HG02642 (cell line): Measurements from ENCODE around the gene BSND.
"Not testable (repeated sequence)": the region's sequence is repeated elsewhere in the genome, so short reads cannot be mapped to it uniquely, and the experiment has no call there.

Experiments used
- ATAC-seq: cut with Tn5 transposase; IDR thresholded peaks from one replicate; pipeline ENCODE4 v1.9.1; 2021; ENCODE audit warnings: mild to moderate bottlenecking; ENCODE audit not compliant: unreplicated experiment, poor library complexity

BSND gene

GRCh38 chr1:54998677-54999076 is at the start of gene BSND:
BSND (plus strand) TSS chr1:54998933; CDS start chr1:54999187, 254 bp downstream.
- no peak for ATAC-seq

GRCh38 chr1:54949053-54949452 is 49.7 kb upstream of the BSND start:
- ATAC-seq = no peak

- no peak for ATAC-seq
Measured at GRCh38 chr1:54950006-54950368, 48.7 kb upstream of the BSND start.

- ATAC-seq = no peak
Measured at GRCh38 chr1:54950369-54951163, 48.2 kb upstream of the BSND start.

- no peak for ATAC-seq
Measured at GRCh38 chr1:54951810-54952226, 46.9 kb upstream of the BSND start.

DNA sequence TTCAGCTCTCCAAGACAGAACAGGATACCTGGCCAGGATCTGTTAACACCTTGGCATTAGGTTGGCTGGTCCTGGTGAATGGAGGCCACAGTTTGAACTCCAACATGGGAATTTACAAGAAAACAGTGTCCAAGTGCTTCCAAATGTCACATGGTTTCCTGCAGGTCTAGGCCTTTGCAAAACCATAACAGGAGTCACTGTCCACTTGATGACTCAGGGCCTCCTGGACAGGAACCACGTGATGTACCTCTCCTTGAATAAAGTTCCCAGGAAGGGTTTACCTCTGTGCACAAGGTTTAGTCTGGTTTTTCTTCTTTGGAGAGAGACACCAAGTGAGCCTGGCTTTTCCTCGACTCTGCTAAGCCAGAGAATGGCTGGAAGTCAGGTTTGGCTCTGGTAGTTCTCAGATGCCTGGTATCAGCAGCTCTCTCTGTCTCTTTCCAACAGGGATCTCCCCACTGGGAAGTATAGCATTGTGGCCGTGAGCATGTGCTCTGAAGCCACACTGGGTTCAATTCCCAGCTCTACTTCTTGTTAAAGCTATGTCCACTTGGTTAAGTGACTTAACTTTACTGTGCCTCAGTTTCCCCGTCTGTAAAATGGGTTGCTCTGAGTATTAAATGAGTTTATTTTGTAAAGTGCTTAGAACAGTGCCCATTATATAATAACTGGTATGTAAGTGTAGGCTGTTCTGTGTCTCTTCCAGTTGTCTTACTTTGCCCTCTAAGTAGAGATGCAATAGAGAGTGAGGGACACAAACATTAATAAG is 45.6 kb upstream of the BSND start:
- no peak for ATAC-seq

DNA sequence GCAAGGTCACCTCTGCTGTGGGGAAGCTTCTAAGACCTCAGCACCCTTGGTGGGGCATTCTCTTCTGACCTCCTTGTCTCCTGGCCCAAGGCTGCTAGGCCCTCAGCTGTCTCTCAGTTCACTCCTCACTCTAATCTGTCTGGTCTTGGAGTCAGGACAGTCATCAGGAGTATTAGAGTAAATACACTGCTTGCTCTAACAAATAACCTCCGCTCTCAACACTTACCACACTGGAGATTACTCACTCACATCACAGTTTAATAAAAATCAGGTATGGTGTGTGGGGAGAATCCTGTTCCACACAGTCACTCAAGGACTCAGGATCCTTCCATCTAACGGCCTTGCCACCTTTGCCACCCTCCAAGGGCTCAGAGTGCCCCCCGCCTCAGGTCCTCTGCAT is 44.9 kb upstream of the BSND start:
- ATAC-seq = no peak

DNA sequence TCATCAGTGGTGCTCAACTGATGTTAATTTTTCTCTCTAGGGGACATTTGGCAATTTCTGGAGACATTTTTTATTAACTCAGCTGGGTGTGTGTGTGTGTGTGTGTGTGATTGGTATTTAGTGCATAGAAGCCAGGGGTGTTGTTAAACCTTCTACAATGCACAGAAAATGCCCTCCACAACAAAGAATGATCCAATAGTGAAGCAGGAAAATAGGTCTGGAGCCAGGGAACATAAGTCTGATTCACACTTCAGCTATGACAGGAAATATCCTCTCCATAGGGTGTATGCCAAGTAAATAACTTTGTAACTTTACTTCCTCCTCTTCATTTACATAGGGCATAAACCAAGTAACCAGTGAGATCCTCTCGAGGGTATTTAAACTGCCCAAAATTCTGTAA is 43.4 kb upstream of the BSND start:
- no peak for ATAC-seq

DNA sequence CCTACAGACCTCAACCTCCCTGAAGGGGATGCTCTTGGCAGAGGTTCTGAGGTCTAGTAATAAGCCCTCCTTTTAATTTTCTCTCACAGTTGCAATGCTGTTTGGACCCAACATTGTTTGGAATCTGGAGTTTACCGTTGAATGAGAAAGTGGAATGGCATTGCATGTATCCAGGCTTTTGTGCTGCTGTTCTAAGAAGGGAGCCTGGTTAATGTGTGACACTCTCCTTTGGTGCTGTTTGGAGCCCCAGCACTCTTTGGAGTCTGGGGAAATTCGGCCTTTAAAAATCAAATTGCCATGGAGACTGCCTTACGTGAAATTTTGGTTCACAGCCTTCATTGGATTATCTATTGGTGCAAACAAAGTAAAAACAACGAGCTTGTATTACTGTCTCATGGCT is 42.0 kb upstream of the BSND start:
- no peak for ATAC-seq

DNA sequence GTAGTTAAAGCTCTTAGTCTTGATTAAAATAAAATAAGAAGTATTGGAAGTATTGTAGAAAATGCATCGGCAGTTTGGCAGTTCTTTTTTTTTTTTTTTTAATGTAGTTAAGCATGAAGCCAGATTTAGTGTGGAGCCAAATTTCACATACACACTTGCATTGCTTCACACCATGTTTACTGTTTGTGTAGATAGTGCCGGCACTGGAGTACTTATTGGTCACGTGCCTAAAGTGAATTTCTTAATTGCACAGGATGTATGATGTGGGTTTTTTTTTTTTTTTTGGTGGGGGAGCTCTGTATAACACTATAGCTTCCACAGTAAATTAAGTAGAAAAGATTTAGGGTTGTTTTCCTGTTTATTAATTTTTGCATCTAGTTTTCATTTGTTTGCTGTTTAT is 39.5 kb upstream of the BSND start:
- no peak for ATAC-seq

DNA sequence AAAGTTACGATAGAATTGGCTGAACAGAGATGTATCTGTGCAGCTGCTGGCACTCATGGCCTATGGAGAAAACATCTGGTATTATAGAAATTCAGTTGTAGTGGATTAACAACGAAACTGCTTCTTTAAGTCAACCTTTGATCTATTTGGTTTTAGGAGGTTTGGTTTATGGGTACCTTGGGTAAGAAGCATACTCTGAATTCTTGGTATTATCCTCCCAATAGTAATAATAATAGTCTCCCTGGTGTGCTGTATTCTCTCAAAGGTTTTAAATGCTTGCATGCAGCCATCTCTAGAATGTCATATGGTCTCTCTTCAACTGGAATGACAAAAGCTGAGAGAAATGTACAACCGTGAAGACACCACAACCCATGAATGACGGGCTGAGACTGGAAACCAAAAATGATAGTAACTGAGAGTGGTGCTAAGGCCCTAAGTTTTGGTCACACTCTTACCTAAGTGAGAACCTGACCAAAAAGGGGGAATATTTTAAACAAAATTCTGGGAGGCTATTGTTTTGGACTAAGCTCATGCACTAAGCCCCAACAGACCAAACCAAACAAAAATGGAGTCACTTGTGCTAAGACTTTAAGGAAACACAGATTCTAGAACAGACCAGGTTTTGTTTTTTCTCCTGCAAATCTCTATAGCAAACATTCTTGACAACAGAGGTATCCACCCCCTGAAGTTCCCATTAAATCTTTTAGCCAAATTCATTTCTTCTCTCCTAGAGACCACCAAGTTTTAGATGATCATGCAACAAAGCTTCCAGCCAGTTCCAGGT is 35.9 kb upstream of the BSND start:
- no peak for ATAC-seq

- ATAC-seq = not testable (repeated sequence)
Measured at GRCh38 chr1:54963829-54964228, 34.9 kb upstream of the BSND start.

DNA sequence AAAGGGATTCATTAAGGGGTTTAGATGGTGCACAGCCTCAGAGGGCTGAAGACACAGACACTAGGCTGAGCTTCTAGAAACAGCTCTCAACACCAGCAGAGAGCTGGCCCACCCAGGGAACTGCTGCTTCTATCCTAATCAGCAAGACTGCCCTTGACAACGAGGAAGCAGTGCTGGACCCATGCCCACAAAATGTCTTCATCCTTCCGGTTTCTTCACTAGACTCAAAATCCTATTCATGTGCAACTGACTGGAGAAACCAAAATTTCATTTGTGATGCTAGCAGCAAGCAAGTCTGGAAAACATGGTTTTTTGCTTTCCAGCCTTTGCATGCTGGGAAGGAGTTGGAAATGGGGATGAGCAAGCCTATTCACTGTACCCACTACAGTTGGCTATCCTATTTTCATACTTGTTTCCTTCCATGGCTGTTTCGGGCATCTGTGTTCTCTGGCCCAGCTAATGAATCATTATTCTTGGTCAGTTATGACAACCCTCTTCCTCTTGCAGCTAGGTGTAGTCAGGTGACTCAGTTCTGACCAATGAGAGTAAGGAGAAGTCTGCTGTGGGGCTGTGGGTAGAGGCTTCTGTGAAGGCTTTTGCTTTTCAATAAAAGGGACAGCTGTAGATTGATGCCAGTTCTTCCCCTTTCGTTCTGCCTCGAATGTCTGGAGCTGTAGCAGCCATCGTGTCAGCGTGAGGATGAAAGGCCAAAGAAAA is 33.0 kb upstream of the BSND start:
- peak; percentile 92 for ATAC-seq

GRCh38 chr1:54967372-54967771 is 31.4 kb upstream of the BSND start:
- no peak for ATAC-seq

DNA sequence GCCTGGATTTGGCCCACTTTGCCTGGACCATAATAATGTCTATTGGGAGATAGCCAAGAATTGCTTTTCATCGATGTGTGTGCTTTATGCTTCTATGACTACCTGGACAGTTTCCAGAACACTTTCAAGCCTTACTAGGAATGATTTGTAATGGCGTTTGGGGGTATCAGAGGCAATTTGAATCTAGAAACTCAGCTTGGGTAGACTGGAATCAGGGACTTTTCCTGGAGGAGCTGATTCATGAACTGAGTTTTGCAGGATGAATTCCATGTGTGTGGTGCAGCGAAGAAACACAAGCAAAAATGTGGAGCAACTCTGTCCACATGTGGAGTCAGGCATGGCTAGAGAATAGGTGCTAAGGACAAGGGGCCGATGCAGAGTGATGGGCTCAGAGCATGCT is 30.2 kb upstream of the BSND start:
- no peak for ATAC-seq

- no peak for ATAC-seq
Measured at GRCh38 chr1:54969879-54970278, 28.9 kb upstream of the BSND start.

GRCh38 chr1:54970901-54971300 is 27.8 kb upstream of the BSND start:
- ATAC-seq = no peak

DNA sequence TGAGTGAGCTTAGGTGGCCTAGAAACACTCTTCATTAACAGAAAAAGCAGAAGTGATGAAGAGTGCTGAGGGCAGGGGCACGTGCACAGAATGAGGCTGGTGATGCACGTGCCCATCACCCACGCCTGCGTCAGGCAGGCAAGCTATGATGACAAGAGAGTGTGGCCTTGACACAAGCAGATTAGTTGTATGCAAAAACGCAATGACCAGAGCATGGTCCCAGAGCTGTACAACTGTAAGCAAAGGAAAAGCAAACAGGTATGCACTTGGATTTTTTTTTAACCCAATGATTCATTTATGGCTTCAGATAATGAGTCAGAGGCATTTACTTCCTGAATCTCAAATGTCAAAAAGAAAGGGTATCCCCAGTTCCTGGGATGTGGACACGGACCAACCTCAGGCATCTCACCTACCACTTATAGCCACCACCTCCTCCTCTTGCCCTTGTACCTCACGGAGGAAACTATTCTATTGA is 27.4 kb upstream of the BSND start:
- peak; percentile 78 for ATAC-seq

DNA sequence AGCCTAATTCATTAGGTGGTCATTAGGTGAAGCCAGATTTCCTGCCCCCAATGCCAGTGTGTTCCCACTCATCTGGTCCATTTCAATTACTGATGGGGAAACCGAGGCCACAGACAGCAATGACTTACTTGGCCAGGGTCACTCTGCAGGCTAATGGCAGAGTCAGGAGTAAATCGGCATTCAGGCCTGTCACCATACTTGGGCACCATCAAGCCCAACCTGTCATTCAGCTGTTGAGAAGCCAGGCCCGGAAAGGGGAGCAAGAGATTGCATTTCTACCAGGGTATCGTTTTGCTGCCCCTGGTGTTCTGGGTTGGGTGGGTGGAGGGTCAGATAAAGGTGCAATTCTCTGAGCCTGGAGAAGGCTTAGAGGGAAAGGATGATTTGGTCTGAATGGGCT is 26.3 kb upstream of the BSND start:
- ATAC-seq = no peak

- ATAC-seq = no peak
Measured at GRCh38 chr1:54973205-54973921, 25.4 kb upstream of the BSND start.
